Measurements from ENCODE around the gene MAGI2. TPM values are rescaled to one million over a fixed set of nuclear protein-coding genes. Genes with fewer than 3 reads are reported as not detected.

Gene MAGI2
- total RNA-seq, 2 donors from 2014 or later = 3.9 to 10.5 TPM

- Histone ChIP-seq H3K27ac (no peak overlapping the region), H3K9me3 (no peaks in the 10 kb centered on the region), H3K36me3 (replicated peaks in 1 of 2; ENCODE audit: insufficient read depth in 1 of 2, low read depth in 2 of 2) (no peaks in the 10 kb centered on the region), H3K27me3 (no peaks in the 10 kb centered on the region), H3K4me3 (no peak overlapping the region), H3K4me1 (no peaks in the 10 kb centered on the region)
- TF ChIP-seq, protein P1, sequence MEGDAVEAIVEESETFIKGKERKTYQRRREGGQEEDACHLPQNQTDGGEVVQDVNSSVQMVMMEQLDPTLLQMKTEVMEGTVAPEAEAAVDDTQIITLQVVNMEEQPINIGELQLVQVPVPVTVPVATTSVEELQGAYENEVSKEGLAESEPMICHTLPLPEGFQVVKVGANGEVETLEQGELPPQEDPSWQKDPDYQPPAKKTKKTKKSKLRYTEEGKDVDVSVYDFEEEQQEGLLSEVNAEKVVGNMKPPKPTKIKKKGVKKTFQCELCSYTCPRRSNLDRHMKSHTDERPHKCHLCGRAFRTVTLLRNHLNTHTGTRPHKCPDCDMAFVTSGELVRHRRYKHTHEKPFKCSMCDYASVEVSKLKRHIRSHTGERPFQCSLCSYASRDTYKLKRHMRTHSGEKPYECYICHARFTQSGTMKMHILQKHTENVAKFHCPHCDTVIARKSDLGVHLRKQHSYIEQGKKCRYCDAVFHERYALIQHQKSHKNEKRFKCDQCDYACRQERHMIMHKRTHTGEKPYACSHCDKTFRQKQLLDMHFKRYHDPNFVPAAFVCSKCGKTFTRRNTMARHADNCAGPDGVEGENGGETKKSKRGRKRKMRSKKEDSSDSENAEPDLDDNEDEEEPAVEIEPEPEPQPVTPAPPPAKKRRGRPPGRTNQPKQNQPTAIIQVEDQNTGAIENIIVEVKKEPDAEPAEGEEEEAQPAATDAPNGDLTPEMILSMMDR (IDR thresholded peaks at IDR 0.05) = no peak
- intact Hi-C loops (cut with DNase I) = no loop called here
- no peak for DNase-seq
- ATAC-seq = no peak
These were observed 17.8 kb upstream of the MAGI2 start for GRCh38 chr7:79471283-79471682.

GRCh38 chr7:79465551-79465950 lies 12.1 kb upstream of the MAGI2 start:
- Histone ChIP-seq H3K4me1 (no peaks in the 10 kb centered on the region), H3K4me3 (no peak overlapping the region), H3K27ac (no peak overlapping the region), H3K9me3 (no peaks in the 10 kb centered on the region), H3K27me3 (no peaks in the 10 kb centered on the region), H3K36me3 (replicated peaks in 1 of 2; ENCODE audit: insufficient read depth in 1 of 2, low read depth in 2 of 2) (no peaks in the 10 kb centered on the region)
- DNase-seq = no peak
- 71 to 97% methylated on average over 1 of the region's 1 CpG for WGBS, 2 donors
- intact Hi-C loops (cut with DNase I) = no loop called here
- TF ChIP-seq, protein P1 (IDR thresholded peaks at IDR 0.05) = no peak
- no peak for TF ChIP-seq POLR2A (IDR thresholded peaks at IDR 0.05)
- no peak for ATAC-seq

- Histone ChIP-seq H3K4me3 (no peak overlapping the region), H3K27me3 (no peaks in the 10 kb centered on the region), H3K27ac (no peak overlapping the region), H3K4me1 (no peaks in the 10 kb centered on the region), H3K9me3 (no peaks in the 10 kb centered on the region), H3K36me3 (replicated peaks in 1 of 2; ENCODE audit: insufficient read depth in 1 of 2, low read depth in 2 of 2) (no peaks in the 10 kb centered on the region)
- TF ChIP-seq, protein P1 (IDR thresholded peaks at IDR 0.05) = no peak
- TF ChIP-seq POLR2A (IDR thresholded peaks at IDR 0.05) = no peak
- WGBS, 2 donors = 39 to 51% methylated on average over 3 of the region's 3 CpGs
- DNase-seq (no peak), ATAC-seq (no peak)
- intact Hi-C loops (cut with DNase I) = no loop called here
These were observed 10.6 kb upstream of the MAGI2 start for GRCh38 chr7:79464051-79464450.

DNA sequence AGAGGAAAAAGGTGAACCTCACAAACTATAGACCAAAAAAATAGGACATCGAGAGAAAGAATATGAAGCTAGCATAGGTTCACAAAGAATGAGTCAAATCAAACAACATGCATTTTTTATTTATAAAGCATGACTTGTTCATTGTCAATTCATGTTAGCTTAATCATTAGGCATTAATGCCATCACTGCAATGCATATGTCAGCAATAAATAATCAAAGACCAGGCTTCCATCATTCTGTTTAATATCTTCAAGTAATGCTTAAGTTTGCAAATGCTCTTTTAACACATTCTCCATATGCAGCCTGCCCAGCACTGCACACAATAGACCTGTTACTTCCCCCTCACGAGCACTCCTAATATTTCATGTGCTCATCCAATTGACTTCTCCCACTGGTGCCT lies 8.9 kb upstream of the MAGI2 start:
- H3K36me3 ChIP-seq (replicated peaks in 1 of 2; ENCODE audit: insufficient read depth in 1 of 2, low read depth in 2 of 2) = no peaks in the 10 kb centered on the region
- no peak for TF ChIP-seq POLR2A (IDR thresholded peaks at IDR 0.05)
- TF ChIP-seq, protein P1 (IDR thresholded peaks at IDR 0.05) = no peak
- 63 to 72% methylated on average over 2 of the region's 2 CpGs for WGBS, 2 donors
- H3K9me3 ChIP-seq = no peaks in the 10 kb centered on the region
- no peaks in the 10 kb centered on the region for H3K27me3 ChIP-seq
- no peaks in the 10 kb centered on the region for H3K4me1 ChIP-seq
- no peak overlapping the region for H3K4me3 ChIP-seq
- intact Hi-C loops (cut with DNase I) = no loop called here
- no peak overlapping the region for H3K27ac ChIP-seq
- no peak for ATAC-seq
- DNase-seq = no peak

GRCh38 chr7:79461660-79462059 lies 8.2 kb upstream of the MAGI2 start:
- intact Hi-C loops (cut with DNase I) = no loop called here

More at GRCh38 chr7:79461660-79462059, 8.2 kb upstream of the MAGI2 start:
- Histone ChIP-seq H3K4me3 (no peak overlapping the region), H3K36me3 (replicated peaks in 1 of 2; ENCODE audit: insufficient read depth in 1 of 2, low read depth in 2 of 2) (no peaks in the 10 kb centered on the region), H3K4me1 (no peaks in the 10 kb centered on the region), H3K27ac (no peak overlapping the region), H3K9me3 (no peaks in the 10 kb centered on the region), H3K27me3 (no peaks in the 10 kb centered on the region)
- DNase-seq = no peak
- no peak for ATAC-seq
- TF ChIP-seq, protein P1 (IDR thresholded peaks at IDR 0.05) = no peak
- TF ChIP-seq POLR2A (IDR thresholded peaks at IDR 0.05) = no peak
- 27 to 61% methylated on average over 1 of the region's 1 CpG for WGBS, 2 donors

Measured in body of pancreas (tissue), 4 donors.